Measurements from ENCODE around the gene MBNL3. TPM values are rescaled to one million over a fixed set of nuclear protein-coding genes. Genes with fewer than 3 reads are reported as not detected.
"Not testable (repeated sequence)": the region's sequence is repeated elsewhere in the genome, so short reads cannot be mapped to it uniquely, and the experiment has no call there.

MBNL3 gene
- polyA plus RNA-seq, 4 donors = 31.2 to 53.9 (median 37.1) TPM

DNA sequence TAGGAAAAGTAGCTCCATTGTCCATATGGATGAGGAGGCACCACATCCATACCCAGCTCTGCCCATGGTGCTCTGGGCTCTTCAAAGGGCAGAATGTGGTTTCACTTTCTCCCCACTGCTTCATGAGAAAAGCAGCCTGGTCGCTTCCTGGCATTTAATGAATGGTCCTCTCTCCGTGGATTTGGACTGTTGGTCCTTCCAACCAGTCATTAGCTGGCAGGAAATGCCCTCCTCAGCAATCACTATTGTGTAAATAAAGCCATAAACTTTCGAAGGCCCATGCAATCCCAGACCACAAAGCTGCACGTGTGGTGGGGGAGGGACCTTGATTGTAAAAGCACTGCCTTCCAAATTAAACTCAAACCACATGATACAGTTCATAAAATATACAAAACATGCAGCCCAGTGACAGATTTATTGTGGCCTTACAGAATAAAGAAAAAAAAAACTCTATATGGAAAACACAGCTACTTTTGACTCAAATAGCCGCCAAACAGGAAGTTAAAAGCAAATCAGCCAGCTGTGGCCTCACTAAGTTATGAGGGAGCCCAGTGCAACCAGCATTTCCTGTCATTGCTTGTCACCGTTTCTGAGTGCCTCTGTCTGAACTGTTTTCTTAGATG is 8.1 kb downstream of the MBNL3 start:
- DNase-seq (ENCODE audit: low read depth in 4 of 4, low spot score in 3 of 4) = peak in 3 of 4 donors; percentile 50 to 61 (median 60)

DNA sequence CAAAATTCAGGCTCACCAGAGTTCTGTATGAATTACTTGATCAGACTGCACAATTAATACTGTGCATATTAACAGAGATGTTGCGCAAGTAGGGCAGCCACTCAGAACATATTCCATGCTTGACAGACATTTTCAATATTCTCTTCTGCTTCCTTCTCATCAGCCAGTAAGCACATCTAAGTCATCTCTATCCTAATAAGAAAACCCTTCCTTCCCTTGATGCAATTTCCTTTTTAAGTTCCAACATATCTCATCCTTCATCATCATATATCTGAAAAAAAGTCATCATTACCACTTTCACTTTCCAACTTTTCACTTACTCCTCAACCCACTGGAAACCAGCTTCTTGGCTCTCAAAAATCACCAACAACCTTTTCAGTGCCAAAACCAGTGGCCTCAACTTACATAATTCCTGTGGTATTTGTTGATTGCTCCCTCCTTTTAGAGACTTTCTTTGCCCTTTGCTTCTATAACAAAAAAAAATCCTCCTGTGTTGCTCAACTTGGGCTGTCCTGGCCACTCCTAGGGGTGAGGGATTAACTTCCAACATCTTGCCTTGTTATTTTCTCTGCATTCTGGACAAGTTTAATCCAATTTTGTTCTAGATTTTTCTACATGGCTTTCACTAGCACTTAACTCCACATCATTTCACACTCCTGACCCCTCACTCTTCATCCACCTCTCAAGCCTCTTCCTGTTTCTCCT is 14.1 kb downstream of the MBNL3 start:
- no peak for DNase-seq (ENCODE audit: low read depth in 4 of 4, low spot score in 3 of 4)

DNA sequence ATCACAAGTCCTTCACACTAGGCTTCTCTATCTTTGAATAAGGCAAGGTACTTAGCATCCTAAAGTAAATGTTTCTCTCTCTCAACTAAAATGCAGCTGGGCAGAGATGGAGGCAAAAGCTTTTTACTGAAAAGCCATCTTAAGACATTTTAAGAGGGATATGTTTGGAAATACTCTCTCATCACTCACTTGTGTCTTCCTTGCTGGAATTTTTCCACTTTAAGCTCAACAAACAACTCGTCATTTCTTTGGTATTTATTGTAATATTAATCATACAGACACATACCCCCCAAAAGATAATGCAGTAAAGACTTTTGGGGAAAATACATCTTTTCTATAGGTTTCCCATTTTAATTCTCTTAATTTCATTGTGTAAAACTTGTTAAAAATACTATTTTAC is 16.4 kb downstream of the MBNL3 start:
- no peak for DNase-seq (ENCODE audit: low read depth in 4 of 4, low spot score in 3 of 4)

DNA sequence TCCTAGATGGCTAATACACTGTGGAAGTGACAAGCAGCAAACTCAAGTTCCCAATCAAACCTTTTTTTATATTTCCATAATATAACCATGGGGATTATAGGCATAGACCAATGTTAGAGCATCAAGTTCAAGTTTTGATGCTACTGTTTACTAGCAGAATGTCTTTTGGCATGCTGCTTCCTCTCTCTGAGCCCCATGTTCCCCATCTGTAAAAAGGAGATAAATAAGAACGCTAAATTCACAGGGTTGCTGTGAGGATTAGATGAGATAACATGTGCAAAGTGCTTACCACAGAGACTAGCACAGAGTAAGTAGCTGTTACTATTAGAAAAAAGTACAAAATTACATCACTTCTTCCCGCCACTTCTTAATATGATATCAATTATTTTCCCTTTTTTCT is 18.0 kb downstream of the MBNL3 start:
- DNase-seq (ENCODE audit: low read depth in 4 of 4, low spot score in 3 of 4) = no peak

DNA sequence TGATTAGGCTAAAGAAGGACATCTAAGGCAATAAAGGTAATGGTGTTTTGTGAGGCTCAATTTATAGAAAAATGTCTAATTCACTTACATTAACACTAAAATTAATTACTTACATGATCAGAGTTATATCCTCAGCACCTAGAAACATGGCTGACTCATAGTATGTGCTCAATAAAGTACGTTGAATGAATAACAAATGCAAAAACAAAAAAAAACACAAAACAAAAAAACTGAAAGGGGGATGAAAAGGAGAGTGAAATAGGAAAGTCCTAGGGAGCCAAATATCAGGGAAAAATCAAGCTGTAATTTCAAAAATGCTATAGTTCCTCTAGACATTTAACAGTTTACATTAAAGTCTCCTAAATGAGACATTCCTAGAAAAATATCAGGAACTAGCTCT is 18.7 kb downstream of the MBNL3 start:
- no peak for DNase-seq (ENCODE audit: low read depth in 4 of 4, low spot score in 3 of 4)

DNA sequence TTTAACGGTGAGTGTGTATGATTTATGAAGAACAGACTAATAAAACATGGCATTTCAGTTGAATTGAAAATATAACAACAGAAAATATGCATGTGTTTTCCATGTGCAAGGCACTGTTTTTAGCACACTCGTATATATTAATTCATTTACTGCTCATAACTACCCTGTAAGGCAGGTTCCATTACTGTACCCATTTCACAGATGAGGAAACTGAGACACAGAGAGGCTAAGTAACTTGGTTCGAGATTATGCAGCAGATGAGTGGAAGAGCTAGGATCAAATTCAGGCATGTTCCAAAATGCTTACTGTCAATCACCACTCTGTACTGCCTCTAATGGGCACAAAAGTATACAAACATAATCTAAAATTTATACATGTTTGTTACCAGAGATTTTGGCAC is 20.4 kb downstream of the MBNL3 start:
- DNase-seq (ENCODE audit: low read depth in 4 of 4, low spot score in 3 of 4) = no peak

DNA sequence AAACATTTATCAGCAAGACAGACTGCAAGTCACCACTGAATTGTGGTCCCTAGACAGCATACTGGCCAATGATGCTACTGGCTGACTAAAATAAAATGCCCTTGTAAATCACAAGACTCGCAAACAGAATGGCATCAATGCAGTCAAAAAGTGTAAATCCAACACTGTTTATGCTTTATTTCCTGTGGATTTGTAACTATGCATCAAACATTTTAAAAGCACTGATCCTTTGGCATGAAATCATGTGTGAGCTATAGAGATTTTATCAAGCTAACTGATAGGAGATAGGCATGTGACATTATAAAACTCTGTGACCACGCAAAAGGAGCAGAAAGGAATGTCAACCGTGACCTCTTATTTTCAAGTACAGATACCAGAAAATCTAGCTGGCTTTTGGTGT is 20.8 kb downstream of the MBNL3 start:
- no peak for DNase-seq (ENCODE audit: low read depth in 4 of 4, low spot score in 3 of 4)

DNA sequence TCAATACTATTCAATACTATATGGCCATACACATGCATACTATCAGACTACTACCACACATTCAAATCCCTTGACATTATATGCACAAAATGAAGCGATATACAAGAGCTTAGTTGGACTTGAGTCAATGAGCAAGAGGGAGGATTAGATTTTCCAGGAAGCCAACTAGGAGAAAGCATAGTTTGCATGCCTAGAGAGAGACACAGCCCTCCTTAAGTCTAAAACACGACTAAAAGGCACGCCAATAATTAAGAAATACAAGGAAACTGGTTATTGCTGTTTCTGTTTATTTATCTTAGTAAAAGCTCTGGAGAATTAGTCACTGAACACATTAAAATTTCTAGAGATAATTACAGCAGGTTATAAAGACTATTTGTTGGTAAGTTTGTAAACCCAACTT is 21.8 kb downstream of the MBNL3 start:
- no peak for DNase-seq (ENCODE audit: low read depth in 4 of 4, low spot score in 3 of 4)

DNA sequence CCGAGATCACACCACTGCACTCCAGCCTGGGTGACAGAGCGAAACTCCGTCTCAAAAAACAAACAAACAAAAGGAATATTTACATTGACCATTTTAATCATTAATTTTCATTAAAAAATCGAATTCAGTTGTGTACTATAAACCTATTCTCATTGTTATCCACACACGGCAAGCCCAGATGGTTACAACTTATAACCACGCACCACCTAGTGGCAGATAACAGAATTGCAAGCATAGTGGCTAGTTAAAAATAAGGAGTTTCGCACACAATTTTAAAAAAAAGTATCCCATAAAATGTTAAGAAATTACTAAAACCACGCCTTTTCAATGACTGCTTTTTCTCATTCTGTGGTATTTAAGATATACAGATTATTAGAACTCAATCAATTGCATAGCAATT is 25.4 kb downstream of the MBNL3 start:
- DNase-seq (ENCODE audit: low read depth in 4 of 4, low spot score in 3 of 4) = no peak

DNA sequence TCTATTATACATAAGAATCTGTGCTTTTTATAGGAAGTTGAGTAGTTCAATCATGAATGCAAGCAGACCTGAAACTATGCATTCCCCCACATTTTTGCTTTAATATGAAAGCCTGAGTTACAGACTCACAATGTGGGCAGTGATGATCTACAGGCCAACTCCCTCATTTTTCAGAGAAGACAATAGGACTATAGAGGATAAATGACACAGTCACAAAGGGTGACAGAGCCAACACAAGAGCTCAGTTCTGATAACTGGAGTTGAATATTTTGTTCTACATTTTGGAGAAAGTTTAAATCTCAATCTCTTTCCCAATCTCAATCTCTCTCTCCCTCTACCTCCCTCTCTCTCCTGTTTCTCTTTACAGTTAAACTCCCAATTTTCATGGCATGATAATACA is 27.0 kb downstream of the MBNL3 start:
- no peak for DNase-seq (ENCODE audit: low read depth in 4 of 4, low spot score in 3 of 4)

DNA sequence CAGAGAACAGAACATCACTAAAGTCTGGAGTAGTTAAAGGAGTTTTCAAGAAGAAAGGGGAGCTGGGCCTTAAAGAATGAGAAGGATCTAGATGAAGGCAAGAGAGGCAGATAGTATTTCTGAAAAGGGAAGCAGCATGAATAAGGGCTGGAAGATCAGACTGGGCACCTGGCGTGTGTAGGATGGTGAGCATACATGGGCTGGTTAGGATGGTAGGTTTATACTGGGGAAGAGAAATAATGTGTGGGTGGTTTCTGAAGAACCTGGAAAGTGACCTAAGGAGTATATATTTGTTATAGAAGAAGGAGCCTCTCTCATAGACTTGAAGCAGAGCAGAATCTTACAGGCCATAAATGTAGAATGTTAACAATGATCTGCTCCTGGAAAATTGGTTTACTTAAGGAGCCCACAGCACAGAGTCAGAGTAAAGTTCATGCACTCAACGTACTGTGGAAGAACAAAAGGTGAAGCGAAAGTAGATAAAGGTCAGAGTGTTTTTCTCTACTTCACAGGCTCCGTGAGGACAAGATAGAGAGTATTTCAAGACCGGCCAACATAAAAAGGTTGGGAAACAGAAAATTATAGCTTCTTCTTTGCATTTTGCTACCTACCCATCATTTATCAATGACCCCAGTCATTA is 35.8 kb downstream of the MBNL3 start:
- no peak for DNase-seq (ENCODE audit: low read depth in 4 of 4, low spot score in 3 of 4)

DNA sequence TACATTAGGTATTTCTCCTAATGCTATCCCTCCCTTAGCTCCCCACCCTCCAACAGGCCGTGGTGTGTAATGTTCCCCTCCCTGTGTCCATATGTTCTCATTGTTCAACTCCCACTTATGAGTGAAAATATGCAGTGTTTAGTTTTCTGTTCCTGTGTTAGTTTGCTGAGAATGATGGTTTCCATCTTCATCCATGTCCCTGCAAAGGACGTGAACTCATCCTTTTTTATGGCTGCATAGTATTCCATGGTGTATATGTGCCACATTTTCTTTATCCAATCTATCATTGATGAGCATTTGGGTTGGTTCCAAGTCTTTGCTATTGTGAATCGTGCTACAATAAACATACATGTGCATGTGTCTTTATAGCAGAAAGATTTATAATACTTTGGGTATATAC is 42.9 kb downstream of the MBNL3 start:
- not testable (repeated sequence) for DNase-seq (ENCODE audit: low read depth in 4 of 4, low spot score in 3 of 4)

DNA sequence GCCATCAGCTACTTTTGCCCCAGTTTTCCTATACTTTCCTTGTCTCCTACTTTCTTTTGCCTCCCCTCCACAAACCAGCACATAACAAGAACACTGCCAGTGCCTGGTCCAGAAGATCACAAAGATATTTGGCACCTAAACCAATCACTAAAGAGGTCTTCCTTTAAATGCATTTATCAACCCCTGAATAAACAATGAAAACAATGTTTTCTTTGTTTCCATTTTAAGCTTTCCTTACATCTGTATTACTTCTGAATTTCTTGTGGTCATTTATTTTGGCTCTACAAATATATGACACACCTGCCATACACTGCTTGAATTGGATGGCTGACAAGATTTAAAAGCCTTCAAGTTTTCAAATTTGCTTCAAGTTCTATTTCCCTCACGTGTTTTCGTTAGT is 43.9 kb downstream of the MBNL3 start:
- DNase-seq (ENCODE audit: low read depth in 4 of 4, low spot score in 3 of 4) = no peak

DNA sequence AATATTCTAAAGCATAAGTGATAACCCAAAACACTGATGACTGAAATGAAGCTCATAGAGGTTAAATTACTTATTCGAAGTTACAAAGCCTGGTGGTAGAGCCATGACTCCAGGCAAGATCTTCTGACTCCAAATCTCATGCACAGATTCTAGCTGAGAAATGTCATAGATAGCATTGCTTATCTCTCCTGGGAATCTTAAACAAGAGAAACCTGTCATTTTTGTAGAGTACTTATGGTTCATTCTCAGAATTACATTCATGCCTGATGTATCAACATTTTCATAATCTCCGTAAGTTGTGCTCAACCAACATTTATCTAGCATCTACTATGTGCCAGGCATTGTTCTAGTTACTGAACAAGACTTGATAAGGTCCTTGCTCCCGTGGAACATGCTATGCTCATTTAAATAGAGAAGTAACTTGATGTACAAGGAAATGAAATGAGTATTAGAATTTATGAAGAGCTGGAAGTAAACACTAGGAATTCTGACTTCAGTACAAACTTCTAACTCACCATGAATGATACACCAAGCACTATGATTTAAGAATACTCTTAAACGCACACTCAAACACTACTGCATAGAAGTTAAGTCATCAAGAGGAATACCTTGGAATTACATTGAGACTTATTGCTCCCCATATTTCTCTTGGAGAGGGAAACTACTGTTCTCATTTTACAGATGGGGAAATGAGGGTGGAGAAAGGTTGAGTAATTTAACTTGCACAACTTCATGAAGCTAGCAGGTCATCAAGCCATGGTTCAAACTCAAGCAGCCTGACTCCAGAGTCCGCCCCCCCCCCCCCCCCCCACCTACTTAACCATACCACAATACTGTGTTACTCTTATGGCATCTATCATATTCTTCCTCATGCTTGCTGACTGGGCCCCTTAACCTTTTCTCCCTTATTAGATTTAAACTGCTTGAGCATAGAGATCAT is 45.4 kb downstream of the MBNL3 start:
- no peak for DNase-seq (ENCODE audit: low read depth in 4 of 4, low spot score in 3 of 4)

DNA sequence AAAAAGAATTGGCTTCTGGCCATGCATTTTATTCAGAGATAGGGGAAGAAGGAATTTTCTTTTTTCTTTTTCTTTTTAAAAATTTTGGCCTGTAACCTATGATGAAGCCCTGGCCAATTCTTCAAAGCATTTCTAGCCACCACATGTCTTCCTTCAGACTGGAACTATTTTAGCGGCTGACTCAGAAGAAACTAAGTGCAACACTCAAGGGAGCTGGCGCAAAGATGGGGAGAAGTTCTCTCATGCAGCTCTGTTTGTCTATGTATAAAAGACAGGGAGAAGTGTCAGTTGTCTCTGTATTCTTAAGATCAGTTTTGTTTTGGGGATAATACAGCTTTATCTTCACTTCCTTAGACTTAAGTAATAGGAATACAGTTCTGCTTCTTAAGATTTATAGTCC is 46.1 kb downstream of the MBNL3 start:
- no peak for DNase-seq (ENCODE audit: low read depth in 4 of 4, low spot score in 3 of 4)

DNA sequence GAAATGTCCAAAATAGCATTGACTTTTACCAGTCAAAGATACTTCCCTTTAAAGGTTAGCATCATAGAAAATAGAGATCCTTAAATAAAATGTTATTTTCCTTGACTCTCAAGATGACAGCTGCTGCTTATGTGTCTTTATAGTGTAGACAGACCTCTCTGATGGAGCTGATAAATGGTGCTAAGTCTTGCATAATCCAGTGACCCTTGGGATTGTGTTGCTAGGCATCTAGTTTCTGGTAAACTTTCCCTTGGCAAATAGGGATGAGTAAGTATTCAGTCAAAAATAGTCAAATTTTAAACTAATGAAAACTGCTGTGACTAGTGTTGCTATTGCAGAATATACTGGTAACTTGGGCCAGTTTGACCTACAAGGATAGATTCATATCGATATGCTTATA is 53.6 kb downstream of the MBNL3 start:
- no peak for DNase-seq (ENCODE audit: low read depth in 4 of 4, low spot score in 3 of 4)

DNA sequence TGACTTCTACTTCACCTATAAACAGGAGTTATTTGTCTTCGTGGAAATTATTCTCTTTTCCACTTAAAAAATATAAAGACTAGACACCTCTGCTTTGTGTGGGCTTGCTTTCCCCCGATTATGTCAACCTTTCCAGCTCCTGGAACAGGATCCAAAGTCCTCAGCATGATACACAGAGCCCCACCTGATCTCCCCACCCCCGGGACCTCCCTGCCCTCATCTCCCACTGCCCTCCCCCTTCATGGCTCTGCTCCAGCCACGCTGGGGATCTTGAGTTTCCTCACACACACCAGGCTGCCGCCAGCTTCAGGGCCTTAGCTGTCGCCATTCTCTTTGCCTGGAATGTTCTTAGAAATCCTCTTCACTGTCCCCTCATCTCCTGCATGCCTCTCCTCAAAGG is 55.3 kb downstream of the MBNL3 start:
- no peak for DNase-seq (ENCODE audit: low read depth in 4 of 4, low spot score in 3 of 4)

DNA sequence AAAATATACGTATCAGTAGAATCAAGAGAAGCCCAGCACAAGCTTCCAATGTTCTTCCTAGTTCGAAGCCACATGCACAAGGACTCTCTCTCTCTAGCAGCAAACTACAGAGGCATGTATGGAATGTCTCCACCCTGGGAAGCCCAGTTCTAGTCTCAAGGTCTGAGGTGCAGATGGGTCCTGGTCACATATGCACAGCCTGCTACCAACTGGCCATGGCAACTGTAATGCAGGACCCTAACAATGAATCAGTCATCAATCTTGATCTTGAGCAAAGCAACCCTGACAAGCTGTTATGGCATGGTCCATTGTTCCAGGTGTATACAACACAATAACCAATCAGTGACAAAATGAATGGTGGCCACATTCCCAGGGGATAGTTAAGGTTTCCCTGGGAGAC is 55.8 kb downstream of the MBNL3 start:
- DNase-seq (ENCODE audit: low read depth in 4 of 4, low spot score in 3 of 4) = no peak

DNA sequence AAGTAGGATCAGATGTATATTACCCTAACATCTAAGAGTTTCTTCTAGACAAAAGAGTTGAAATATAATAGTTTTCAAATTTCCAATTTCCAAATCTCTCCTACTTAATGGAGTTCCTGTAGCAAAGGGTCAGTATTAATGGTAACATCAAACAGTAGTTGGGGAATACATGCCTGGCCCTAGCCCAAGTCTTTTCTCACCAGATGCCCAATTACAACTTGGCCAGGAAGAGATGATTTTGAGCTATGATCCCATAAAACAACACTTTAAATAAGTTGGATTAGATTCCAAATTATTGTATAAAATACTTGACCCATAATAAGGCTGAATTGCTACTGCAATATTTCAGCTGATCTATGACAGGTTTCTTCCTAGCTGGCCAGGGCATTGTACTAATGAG is 59.9 kb downstream of the MBNL3 start:
- no peak for DNase-seq (ENCODE audit: low read depth in 4 of 4, low spot score in 3 of 4)

DNA sequence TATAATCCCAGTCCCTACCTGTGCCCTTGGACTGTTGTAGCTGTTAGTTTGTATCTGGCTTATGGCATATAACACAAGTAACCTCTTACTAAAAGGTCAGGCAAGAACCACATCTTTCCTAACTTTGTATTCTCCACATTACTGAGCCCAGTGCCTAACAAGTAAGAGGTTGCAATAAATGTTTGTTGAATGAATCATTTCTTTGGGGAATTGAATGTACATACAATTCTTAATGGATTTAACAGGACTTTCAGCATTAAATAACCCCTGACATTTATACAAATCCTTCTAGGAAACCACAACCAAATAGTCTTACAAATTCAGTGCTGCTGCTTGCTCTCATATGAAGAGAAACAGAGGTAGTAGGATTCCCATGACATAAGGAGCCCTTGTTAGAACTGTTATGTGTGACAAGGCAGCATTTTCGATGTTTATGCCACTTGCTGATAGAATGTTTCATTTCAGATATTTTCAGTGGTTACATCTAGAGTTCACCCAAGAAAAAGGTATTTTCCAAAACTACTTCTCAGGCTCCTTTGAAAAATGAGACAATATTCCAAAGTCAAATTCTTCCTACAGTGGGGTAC is 62.0 kb downstream of the MBNL3 start:
- DNase-seq (ENCODE audit: low read depth in 4 of 4, low spot score in 3 of 4) = no peak
